HG03280 (cell line): ENCODE results near the gene MYBPH.

Experiments used
- ATAC-seq: cut with Tn5 transposase; IDR thresholded peaks from one replicate; pipeline ENCODE4 v1.9.1; 2021; ENCODE audit warnings: mild to moderate bottlenecking, moderate library complexity; ENCODE audit not compliant: unreplicated experiment

The MYBPH gene

DNA sequence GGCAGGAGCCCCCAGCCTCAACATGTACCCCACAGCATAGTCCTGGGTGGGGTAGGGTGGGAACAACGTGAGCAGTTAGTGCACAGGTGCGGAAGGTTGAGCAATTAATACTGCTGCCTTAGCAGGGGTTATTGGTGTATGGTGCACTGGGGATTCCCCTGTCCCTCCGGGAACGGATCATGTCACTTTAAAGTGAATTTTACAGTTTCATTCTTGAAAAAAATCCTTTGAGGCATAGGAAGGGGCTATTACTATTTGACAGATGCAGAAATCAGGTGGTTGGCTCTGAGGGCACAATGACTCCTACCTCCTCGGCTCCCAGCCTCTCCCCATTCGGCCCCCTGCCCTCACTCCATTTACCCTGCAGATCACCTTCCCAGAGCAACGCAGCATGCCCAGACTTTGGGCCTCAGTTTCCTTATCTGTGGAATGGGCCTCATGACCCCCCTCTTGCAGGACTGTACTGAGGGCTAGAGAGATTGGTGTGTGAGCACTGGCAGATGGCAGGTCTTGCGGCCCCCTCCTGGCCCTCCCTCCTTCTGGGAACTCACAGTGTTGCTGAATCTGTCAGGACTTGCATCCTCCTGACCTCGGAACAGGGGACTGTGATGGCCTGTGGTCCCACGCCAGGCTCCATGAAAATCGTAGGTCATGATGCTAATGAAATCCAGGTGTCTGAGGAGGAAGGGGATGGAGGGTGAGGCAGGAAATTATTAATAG lies 5.1 kb upstream of the MYBPH start:
- no peak for ATAC-seq

DNA sequence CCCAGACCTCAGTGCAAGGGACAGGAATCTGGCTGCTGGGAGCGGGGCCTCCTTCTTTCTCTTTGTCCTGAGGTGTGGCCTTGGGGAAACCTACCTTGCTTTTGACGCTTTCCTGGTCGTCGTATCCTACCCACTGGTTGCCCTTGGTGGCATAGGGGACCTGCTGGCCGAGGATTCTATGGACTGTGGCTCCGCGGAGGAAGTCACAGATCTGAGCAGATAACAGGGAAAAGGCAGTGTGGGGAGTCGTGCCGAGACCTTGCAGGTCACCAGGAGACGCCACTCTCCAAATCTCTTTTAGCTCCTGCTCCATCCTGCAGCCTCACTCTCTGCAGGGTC lies 4.0 kb upstream of the MYBPH start:
- ATAC-seq, result no peak

DNA sequence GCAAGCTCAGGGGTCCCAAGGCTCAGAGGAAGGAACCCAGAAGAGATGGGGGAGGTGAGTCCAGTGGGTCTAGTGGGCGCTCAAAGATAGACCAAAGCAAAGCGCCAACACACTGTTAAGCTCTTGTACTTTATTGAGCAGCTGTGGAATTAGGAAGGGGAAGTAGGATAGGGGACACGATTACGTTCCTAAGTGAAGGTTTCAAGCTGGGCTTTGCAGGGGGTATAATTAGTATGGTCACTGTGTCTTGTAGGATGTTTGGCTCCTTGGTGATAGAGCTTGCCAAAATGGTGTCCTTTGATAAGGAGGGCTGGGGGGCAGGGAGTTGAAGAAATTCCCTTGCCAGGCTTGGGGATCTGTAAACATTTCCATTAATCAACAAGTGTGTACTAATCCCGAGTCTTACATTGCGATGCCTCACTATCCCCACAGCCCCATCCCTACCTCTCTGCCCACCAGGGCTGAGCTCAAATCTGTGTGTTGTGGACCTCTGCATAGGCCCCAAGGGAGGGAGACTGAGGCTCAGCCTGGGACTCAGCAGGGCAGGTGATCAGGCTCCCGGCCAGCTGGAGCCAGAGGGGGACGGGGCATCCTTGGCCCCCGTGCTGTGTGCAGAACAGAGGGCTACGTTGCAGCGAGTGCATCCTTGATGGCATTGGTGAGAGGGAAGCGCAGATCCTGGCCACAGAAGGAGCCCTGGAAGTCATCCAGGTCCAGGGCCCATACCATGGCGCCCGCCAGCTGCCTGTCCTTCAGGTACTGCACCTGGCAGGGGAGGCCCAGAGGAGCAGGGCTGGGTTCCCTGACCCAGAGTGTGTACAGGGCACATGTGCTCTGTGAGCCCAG lies 3.4 kb upstream of the MYBPH start:
- ATAC-seq, result no peak

DNA sequence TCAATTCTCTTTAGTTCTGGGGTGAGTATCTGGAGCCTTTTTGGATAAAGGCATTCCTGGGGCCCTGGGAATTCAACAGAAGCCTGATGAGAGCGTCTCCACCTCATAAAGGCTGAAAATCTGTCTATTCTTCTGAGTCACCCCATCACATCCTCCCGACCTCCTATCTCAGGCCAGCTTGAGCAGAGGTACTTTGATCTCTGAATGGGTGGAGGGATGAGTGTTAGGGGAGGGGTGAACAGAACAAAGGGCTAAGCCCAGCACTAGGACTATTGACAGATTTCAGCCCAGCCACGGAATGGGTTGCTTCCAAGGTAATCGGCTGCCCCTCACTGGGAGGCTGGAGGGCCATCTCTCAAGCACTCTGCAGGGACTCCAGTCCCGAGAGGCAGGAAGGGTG lies 2.5 kb upstream of the MYBPH start:
- ATAC-seq, result no peak

DNA sequence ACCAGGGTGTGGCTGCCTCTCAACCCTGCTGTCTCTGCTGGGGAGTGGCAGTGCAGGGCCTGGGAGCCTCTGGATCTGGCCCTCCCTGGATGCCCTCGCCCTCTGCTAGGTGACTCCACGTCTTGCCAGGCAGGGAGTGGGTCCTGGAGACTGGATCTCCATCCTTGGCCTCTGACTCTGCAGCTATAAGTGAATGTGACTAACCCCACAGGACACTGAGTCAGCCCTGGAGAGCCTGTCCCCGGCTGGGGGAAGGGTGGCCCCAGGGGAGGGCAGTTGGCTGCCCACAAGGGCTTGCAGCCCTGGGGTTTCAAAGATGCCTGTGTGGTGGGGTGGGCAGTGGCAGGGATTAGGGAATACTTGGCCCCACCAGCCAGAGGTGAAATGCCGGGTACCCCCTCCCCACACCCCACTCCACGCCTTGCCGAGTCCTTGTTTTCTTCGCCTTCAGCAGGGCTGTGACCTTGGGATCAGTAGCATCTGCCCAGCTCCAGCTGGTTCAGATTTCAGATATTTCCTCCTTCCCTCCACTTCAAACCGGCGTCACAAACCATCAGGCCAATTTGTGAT lies 1.9 kb upstream of the MYBPH start:
- ATAC-seq, result no peak

DNA sequence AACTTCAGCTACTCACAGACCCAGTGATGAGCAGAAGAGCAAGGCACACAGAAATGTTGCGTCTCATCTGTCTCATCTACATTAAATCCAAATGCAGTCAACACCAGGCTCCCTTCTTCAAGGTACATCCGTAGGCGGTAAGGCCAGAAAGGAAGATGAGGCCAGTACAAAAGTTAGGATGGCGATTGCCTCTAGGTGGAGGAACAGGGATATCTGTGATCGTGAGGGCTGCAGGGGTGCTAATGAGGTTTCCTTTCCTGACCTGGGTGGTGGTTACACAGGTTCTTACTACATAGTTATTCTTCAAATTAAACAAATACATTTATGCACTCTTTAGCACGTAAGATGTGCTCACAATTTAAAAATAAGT lies 1.4 kb upstream of the MYBPH start:
- no peak for ATAC-seq

DNA sequence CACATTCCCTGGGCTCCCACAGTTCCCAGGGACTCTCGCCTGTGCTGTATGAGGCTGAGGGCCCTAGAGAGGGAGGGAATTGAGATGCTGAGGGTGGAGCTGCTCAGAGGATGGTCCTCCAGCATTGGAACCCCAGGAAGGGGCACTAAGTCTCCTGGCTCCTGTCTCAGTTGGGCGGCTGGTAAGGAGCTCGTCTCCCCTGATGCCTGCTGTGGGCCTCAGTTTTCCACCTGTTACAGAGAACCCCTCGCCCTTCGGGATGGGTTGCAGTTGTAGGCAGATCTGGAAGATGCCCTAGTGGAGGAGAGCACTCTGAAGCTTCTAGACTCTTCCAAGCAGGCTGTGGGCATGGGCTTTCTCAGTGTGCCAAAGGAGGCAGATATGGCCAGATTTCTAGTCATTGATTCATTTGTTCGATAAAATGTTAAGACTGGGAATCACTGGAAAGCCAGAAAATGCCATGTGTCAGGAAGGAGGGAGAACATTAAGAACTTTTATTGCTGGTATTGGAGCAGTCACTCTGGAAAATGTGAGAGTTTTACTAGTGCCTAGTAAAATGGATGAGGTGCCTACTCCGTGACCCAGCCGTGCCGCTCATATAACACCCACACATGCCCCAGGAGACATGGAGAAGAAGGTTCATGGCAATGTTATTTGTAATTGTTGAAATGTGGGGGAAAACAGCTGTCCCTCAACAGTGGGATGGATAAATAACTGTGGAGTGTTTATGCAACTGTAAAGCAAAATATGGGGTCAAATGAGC lies 828 bp upstream of the MYBPH start:
- ATAC-seq, result no peak

DNA sequence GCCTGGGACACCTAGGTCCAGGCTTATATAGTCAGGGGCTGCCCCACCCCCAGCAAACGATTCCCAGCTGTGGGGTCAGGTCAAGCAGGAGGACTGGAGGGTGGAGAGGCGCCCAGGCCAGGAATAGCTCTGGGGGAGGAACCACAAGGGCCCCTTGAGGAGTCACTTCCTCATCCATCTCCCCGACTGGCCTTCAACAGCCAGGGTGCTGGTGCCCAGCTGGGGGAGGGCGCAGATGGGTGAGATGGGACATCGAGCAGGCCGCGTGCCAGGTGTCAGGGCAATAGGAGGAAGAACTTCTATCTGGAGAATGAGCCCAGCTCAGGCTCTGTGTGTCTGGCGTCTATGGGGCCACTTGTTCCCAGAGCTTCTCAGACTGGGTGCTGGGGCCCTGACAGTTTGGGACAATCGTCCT lies 208 bp upstream of the MYBPH start:
- no peak for ATAC-seq

DNA sequence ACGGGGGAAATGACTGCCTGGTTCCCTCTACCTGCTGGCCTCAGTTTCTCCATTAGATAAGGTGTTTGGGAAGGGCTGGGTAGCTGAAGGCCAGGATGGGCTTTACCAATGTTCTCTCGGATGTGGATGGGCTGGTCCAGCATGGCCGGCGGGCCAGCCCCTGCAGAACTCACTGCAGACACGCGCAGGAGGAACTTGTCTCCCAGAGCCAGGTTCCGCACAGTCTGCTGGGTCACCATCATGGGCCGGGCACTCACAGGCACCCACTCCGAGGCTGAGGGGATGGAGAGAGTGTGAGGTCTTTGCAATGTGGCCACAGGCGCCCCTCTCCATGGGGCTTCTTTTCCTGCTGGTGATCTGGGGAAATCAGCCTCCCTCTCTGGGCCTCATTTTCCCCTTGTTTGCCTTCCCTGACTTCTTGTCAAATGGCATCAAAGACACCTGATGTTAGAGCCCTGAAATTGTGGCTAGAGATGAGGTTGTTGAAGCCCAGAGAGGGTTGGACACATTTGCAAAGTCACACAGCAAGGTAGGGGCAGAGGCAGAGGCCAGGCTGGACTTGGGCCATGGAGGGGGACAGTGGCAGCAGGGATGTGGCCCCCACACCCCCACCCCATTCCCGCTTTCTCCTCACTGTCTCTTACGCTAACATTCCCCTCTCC lies 1.2 kb downstream of the MYBPH start:
- no peak for ATAC-seq

DNA sequence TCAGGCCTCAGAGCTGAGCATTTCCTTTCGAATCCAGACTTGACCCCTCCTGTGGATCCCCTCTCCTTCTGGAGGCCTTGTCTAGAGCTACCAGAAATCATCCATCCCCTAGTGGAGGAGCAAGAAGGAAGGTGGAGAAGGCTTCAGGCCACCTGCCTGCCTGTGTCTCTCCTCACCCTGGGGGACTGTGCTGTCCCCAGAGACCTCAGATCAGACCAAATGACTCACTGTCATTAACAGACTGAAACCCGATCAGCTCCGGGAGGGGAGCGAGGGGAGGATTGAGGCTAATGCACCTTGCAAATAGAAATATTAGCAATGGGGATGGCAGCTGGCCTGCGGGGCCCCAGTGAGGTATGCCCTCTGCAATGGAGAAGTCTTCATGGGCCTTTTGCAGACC lies 2.1 kb downstream of the MYBPH start:
- ATAC-seq, result no peak

DNA sequence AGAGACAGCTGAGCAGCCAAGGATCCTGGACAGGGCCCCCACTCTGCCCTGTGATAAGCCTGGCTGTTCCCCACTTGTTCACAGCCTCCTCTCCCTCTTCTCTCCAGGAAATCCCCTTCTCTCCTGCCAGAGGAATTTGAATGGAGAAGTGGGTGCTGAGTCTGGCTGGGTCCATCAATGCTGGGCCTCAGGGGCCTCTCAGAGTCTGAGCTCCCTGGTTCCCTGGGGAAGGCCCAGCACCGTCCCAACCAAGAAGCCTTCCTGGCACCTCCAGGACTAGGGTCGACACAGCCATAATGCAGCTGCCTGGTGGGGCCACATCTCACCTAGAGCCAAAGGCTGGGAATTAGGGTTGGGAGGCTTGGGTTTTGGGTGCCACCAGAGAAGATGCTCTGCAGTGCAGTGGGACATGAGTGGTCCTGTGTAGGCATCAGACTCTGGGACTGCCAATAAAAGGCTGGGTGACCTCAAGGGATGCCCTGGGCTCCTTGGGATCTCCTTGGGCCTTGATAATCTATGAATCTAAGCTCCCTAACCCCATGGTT lies 2.5 kb downstream of the MYBPH start:
- no peak for ATAC-seq

DNA sequence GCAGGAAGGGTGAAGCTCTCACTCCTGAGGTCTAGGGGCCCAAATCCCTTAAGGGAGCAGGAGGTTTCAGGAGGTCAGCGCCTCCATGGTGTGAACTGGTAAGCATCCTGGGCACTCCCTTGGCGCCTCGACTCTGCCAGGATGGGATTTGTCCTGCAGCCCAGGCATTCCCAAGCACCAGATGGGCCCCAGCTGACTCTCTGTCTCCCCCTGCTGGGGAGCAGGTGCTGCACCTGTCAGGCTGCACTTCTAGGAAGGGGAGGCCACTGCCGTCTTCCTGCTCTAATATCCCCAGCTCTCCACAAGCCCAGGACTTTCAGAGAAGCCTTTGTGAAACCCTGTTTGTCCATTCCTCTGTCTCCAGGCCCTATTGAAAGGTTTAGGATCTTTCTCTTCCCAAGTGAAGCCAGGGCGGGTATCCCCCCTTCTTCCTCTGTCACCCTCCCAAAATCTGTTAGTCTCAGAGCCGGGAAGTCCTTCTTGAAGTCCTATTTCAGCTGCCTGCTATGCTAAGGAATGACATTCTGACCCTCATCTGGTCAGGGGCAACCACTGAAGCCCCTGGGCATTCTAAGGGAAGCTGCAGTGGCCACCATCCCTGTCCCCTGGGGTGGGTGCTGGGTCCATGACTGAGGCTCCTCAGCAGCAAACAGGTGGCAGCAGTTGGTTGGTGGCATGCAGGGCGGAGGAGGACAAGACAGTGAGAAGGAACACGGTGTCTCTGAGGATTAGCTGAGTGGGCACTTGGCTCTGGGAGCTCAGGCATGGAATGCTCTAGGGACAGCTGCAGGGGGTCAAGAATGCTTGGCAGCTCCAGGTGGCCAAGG lies 3.2 kb downstream of the MYBPH start:
- ATAC-seq, result no peak

DNA sequence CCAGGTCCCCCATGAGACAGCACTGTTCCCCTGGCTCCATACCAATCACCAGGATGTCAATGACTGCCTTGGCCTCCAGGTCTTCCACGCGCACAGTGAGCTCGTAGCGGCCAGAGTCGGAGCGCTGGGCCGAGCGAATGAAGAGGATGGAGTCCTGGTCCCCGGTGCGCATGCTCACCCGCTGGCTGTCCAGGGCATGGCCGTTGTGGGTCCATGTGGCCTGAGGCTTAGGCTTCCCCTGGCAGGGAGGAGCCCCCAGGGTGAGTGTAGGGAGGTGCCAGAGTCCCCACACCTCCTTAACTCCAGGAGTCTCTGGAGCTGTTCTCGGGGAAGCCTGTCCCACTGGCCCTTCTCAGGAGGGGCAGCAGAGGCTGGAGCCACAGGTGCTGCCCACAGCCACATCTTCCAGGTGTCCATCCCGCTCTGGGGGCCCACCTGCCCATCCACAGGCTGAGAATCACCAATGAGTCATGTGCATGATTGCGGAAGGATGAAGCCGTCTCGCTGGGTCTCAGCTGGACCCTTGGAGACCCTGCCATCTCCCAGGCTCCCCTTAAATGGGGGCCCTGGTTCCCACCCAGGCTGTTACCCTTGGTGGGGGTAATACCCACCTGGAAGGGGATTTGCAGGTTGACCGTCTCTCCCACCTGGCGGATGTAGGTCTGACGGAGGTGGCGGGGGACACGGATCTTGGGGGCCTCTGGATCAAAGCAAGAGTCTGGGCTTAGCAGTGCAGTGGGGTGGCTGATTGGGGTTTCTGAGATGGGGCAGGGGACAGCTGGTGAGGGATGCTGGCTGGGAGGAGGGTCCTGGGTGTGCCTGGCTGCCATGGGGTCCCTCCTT lies 4.1 kb downstream of the MYBPH start:
- ATAC-seq, result no peak

DNA sequence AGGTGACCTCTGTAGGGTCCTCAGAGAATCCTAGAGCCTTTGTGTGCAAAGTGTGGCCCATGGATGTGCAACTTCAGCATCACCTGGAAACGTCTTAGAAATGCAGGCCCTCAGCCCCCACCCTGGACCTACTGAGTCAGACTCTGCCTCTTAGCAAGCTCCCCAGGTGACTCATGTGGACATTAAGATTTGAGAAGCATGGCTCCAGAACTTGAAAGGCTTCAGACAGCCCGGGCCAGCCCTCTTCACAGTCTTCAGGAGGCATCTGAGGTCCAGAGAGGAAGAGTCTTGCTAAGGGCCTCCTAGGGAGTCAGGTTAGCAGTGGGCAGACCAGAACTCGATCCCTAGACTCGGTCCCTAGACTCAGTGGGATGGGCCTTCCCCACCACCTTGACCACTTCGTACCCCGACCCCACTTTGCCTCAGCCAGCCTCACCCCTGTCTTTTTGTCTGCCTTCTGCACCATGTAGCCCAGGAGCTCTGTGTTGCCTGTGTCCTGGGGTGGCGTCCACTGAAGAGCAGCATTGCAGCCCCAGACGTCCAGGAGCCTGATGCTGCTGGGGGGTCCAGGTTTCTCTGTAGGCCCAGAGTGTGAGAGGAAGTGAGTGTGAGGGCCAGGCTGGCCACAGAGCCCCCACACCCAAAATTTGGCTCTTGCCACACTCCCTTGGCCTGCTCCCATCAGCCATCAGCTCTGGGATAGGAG lies 4.8 kb downstream of the MYBPH start:
- no peak for ATAC-seq

DNA sequence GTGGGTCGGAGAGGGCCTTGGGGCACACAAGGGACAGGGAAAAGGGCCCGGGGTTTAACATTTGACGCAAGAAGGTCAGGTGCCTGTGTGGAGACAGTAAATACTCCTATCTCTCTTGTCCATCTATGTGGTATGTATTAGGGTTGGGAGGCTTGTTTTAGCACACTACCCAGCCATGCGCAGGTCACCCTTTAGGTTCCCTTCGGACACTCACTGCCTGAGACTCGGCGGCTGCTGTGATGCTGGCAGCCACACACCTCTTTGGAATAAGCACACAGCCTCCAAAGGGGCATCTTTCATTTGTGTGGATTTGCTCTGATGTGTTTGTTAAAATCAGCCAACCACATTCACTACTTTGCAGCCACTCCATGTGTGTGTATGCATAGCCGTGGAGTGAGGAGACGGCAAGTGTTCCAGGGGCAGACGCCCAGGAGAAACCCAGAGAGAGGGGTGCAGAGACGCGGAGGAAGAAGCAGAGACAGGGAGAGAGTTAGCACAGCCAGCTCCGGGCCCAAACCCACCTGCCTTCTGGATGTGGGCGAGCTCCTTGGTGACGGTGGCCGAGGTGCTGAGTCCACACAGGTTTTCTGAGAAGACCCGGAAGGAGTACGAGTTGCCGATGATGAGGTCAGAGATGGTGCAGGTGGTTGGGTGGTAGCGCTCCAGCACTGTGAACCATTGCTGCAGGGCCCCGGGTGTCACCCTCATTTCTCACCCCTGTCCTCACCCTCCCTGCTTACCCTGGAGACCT lies 5.7 kb downstream of the MYBPH start:
- no peak for ATAC-seq

DNA sequence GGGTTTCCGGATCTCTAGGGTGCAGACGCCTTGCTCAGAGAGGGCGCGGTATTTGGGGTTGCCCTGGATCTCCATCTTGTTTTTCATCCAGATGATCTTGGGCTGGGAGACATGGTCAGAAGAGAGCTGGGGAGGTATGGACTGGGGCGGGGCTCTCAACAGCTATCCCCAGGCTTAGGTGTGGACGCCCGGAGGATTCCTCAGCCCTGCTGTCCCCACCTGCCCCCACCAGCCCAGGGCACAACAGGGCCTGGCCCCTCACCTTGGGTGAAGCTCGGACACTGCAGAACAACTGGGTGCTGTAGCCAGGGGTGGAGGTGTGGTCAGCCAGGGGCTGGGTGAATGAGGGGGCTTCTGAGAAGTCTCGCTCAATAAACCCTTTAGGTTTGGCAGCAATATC lies 6.6 kb downstream of the MYBPH start:
- no peak for ATAC-seq

DNA sequence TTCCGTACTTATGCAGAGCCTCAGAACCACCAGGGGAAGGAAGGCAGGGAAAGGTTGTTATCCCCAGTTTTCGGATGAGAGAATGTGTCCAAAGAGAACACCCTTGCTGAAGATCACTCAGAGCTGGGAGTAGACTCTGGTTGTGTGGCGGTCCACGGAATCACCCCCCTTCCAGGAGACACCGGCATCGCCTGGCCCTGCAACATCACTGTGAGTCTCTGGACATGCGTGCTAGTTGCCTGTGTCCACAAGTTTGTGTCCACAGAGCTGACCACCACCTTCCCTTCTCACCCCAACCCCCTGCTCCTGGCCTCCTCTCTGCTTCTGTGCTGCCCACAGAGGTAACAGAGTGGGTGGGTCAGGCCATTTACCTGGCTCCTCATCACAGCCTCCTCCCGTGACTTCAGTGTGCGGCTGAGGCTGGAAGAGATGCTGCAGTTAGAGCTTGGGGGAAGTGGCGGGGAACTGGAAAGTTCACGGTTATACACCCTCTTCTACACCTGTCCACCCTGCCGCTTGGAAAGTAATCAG lies 7.3 kb downstream of the MYBPH start:
- no peak for ATAC-seq

DNA sequence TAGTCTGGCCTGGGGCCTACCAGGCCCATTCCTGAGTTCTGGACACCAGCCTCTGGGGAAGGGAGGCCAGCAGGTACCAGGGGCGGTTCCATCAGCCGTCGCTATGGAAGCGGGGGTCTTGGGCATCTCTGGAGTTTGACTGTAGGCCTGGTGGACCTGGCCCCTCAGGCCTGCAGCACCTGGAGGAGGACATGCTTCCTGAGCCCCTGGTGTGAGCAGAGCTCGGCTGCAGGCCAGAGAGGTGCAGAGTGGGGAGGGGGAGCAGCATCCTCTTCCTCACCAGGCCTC lies 7.8 kb downstream of the MYBPH start:
- ATAC-seq, result no peak
